HL-60 (cell line): ENCODE measurements around the gene RIPK3.
"Not testable (repeated sequence)": the region's sequence is repeated elsewhere in the genome, so short reads cannot be mapped to it uniquely, and the experiment has no call there.

Experiments used
- DNase-seq, 2 experiments: peaks; one replicate each; pipeline ENCODE4 v3.0.0-alpha.2; 2010 to 2020; ENCODE audit warnings: low read depth in 1 of 2, low spot score in 1 of 2
- H3K27ac ChIP-seq: fragments of 250-450 bp; sonication (Bioruptor Pico); replicated peaks from 2 replicates; pipeline ENCODE4 v1.5.1; 2020; ENCODE audit warnings: mild to moderate bottlenecking, moderate library complexity
- H3K27me3 ChIP-seq: fragments of 250-450 bp; sonication (Bioruptor Pico); 2 replicates; pipeline ENCODE4 v1.5.1; 2021; ENCODE audit warnings: mild to moderate bottlenecking, moderate library complexity; ENCODE audit not compliant: insufficient read depth, poor library complexity, severe bottlenecking
- H3K4me3 ChIP-seq: replicated peaks from 2 replicates; pipeline ENCODE4 v1.5.1; 2011; ENCODE audit warnings: mild to moderate bottlenecking, control low read depth, low read length; ENCODE audit not compliant: insufficient read depth
- CTCF ChIP-seq: IDR thresholded peaks from one replicate; pipeline ENCODE4 v1.5.1; 2011; ENCODE audit warnings: low read length, control low read depth, inconsistent platforms; ENCODE audit not compliant: insufficient read depth
- GABPA ChIP-seq: IDR thresholded peaks from 2 replicates; pipeline ENCODE4 v1.6.1; 2012; ENCODE audit warnings: low read depth
- POLR2AphosphoS5 ChIP-seq: IDR thresholded peaks from 2 replicates; pipeline ENCODE4 v1.6.1; 2012; ENCODE audit warnings: low read depth
- SPI1 ChIP-seq: IDR thresholded peaks from 2 replicates; pipeline ENCODE4 v1.6.1; 2012; ENCODE audit warnings: low read depth, mild to moderate bottlenecking, borderline replicate concordance
- TF ChIP-seq, protein P1 (sequence below): IDR thresholded peaks from 2 replicates; pipeline ENCODE4 v1.6.1; 2012; ENCODE audit warnings: low read depth; ENCODE audit not compliant: insufficient replicate concordance

Gene RIPK3

GRCh38 chr14:24356208-24356607 lies 16.4 kb upstream of the RIPK3 start:
- no peak for TF ChIP-seq SPI1
- TF ChIP-seq, protein P1, sequence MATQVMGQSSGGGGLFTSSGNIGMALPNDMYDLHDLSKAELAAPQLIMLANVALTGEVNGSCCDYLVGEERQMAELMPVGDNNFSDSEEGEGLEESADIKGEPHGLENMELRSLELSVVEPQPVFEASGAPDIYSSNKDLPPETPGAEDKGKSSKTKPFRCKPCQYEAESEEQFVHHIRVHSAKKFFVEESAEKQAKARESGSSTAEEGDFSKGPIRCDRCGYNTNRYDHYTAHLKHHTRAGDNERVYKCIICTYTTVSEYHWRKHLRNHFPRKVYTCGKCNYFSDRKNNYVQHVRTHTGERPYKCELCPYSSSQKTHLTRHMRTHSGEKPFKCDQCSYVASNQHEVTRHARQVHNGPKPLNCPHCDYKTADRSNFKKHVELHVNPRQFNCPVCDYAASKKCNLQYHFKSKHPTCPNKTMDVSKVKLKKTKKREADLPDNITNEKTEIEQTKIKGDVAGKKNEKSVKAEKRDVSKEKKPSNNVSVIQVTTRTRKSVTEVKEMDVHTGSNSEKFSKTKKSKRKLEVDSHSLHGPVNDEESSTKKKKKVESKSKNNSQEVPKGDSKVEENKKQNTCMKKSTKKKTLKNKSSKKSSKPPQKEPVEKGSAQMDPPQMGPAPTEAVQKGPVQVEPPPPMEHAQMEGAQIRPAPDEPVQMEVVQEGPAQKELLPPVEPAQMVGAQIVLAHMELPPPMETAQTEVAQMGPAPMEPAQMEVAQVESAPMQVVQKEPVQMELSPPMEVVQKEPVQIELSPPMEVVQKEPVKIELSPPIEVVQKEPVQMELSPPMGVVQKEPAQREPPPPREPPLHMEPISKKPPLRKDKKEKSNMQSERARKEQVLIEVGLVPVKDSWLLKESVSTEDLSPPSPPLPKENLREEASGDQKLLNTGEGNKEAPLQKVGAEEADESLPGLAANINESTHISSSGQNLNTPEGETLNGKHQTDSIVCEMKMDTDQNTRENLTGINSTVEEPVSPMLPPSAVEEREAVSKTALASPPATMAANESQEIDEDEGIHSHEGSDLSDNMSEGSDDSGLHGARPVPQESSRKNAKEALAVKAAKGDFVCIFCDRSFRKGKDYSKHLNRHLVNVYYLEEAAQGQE, result no peak
- no peak for TF ChIP-seq CTCF
- TF ChIP-seq GABPA, result no peak
- no peak for TF ChIP-seq POLR2AphosphoS5
- no peak overlapping the region for H3K27ac ChIP-seq
- no peaks in the 10 kb centered on the region for H3K27me3 ChIP-seq
- DNase-seq, result no peak
- H3K4me3 ChIP-seq, result no peak overlapping the region

DNA sequence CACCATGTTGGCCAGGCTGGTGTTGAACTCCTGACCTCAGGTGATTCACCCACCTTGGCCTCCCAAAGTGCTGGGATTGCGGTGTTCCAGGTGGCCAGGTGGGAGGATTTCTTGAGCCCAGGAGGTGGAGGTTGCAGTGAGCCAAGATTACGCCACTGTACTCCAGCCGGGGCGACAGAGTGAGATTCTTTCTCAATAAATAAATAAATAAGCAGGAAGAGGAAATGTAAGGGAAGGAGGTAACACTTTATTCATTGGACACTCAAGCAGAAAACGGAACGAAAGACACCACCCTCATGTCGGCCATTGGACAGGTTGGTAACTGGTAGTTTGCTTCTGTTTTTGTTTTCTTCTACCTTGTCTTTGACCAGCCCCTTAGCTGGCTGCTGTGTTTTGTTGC lies 15.2 kb upstream of the RIPK3 start:
- Histone ChIP-seq H3K4me3 (no peak overlapping the region), H3K27me3 (no peaks in the 10 kb centered on the region), H3K27ac (no peak overlapping the region)
- no peak for DNase-seq
- TF ChIP-seq SPI1 (no peak), POLR2AphosphoS5 (no peak), CTCF (no peak), GABPA (no peak)
- TF ChIP-seq, protein P1, result no peak

DNA sequence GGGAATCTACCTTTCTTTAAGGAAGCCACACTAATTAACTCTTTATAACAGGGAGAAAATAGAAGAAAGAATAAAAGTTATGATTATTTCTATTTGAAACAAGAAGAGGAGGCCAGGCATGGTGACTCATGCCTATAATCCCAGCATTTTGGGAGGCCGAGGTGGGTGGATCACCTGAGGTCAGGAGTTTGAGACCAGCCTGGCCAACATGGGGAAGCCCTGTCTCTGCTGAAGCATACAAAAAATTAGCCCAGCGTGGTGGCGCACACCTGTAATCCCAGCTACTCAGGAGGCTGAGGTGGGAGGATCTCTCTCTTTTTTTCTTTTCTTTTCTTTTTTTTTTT lies 14.7 kb upstream of the RIPK3 start:
- H3K27ac ChIP-seq, H3K27me3 ChIP-seq, DNase-seq, H3K4me3 ChIP-seq: not testable (repeated sequence)

DNA sequence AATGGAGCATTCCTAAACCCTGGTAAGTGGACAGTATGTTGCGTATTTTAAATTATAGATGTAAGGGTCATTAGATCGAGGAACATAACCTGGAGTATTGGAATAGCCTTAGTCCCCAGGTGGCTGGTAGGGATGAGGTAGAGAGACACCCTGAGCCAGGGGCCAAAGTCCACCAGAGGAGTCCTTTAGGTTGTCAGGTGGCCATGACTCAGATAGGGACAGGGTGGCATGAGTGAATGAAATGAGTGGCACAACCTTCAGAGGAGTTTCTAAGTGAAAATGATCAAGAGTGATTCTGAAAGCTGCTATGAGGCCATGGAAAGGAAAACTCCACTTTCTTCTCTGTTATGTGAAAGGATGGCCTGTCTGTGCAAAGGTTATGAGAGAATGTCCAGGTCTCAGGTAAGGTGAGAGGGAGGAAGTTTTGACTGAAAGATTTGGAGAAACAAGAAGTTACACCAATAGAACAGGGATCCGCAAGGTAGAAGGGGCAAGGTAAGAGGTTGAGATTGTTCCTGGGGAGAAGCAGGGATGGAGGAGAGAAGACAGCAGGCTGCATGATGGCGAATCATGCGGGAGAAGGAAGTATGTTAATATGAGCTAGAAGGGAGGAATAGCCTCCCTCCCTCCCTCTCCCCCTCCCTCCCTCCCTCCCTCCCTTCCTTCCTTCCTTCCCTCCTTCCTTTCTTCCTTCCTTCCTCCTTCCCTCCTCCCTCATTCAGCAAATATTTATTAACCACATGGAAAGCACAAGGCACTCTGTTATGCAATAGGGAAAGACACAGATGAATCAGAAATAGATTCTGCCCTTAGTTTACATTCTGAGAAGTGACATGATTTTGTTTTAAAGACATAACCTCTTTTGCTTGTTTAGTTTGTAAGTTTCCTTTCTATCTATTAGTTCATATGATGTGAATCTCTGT lies 14.0 kb upstream of the RIPK3 start:
- Histone ChIP-seq H3K4me3 (no peak overlapping the region), H3K27me3 (no peaks in the 10 kb centered on the region), H3K27ac (no peak overlapping the region)
- peak in 1 of 2 experiments; percentile 38 for DNase-seq
- no peak for TF ChIP-seq SPI1
- no peak for TF ChIP-seq CTCF
- no peak for TF ChIP-seq POLR2AphosphoS5
- no peak for TF ChIP-seq GABPA
- TF ChIP-seq, protein P1, result no peak
